ENCODE data around the gene HS3ST5.

The HS3ST5 gene

DNA sequence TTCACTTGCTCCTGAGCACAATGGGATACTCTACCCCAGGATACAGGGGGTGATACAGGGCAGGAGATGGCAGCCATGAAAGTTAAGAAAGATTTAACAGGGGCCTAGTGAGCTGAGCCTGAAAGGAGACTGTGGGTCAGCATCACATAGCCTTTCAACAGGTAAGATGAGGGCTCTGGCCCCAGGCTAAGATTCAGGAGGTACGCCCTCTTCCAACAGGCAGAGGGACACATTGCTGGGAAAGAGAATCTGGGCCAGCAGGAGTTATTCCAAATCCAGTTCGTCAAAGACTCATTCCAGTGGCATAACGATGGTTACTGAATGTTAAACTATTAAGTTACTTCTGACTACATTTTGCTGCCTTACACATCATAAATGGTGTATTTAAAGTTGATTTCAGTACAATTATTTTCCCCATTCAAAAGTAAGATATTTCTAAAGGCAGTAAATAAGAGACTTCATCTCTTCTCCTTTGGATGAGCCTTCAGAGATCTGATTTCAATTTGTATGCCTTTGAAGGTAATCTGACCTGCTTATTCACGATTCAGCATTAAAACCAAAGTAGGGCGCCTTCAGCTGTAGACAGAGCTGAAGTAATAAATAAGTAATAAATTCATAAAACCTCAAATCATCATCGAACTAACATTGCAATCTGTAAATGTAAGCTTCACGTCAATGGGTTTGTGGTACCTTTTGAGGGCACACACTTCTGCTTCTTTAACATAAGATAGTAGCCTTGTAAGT lies 62.4 kb downstream of the HS3ST5 start:
- no peak overlapping the region for H3K9ac ChIP-seq (ENCODE audit: low read length)
- TF ChIP-seq EZH2phosphoT487 (IDR thresholded peaks at IDR 0.05; ENCODE audit: low read depth), result no peak
- TF ChIP-seq, protein P1, sequence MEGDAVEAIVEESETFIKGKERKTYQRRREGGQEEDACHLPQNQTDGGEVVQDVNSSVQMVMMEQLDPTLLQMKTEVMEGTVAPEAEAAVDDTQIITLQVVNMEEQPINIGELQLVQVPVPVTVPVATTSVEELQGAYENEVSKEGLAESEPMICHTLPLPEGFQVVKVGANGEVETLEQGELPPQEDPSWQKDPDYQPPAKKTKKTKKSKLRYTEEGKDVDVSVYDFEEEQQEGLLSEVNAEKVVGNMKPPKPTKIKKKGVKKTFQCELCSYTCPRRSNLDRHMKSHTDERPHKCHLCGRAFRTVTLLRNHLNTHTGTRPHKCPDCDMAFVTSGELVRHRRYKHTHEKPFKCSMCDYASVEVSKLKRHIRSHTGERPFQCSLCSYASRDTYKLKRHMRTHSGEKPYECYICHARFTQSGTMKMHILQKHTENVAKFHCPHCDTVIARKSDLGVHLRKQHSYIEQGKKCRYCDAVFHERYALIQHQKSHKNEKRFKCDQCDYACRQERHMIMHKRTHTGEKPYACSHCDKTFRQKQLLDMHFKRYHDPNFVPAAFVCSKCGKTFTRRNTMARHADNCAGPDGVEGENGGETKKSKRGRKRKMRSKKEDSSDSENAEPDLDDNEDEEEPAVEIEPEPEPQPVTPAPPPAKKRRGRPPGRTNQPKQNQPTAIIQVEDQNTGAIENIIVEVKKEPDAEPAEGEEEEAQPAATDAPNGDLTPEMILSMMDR (IDR thresholded peaks at IDR 0.05; ENCODE audit: low read depth, low read length), result no peak
- H3K9me3 ChIP-seq (ENCODE audit: insufficient read depth, low read length), result no peaks in the 10 kb centered on the region
- no peaks in the 10 kb centered on the region for H3K36me3 ChIP-seq (replicated peaks; ENCODE audit: low read depth, low read length)
- H2AFZ ChIP-seq (ENCODE audit: low read depth, low read length), result no peak overlapping the region
- H3K27ac ChIP-seq (ENCODE audit: low read length), result no peak overlapping the region
- H3K79me2 ChIP-seq (ENCODE audit: low read length), result no peaks in the 10 kb centered on the region
- H3K4me1 ChIP-seq (ENCODE audit: low read length), result peaks cover 4% of the 10 kb centered on the region
- H4K20me1 ChIP-seq (ENCODE audit: insufficient read depth, low read length), result no peaks in the 10 kb centered on the region
- H3K4me3 ChIP-seq (ENCODE audit: low read length), result no peak overlapping the region
- H3K27me3 ChIP-seq (ENCODE audit: low read depth, low read length), result no peaks in the 10 kb centered on the region
- H3K4me2 ChIP-seq (ENCODE audit: low read length), result no peak overlapping the region

DNA sequence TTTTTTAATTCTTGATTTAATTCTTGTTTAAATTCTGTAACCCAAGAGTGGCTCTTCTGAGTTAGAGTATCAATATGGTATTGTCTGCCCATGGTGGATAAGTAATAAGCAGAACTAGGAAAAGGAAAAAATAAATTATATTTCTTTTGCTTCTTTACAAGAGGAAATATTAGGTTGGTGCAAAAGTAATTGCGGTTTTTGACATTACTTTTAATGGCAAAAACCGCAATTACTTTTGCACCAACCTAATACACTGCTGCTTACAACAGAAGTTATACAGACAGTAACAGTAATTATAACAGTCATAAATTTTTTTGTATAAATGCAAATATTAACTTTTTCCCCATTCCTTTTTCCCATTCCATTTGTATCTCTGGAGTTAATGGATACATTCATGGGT lies 65.6 kb downstream of the HS3ST5 start:
- TF ChIP-seq, protein P1 (IDR thresholded peaks at IDR 0.05; ENCODE audit: low read depth, low read length), result no peak
- TF ChIP-seq EZH2phosphoT487 (IDR thresholded peaks at IDR 0.05; ENCODE audit: low read depth), result no peak
- no peak overlapping the region for H2AFZ ChIP-seq (ENCODE audit: low read depth, low read length)
- no peak overlapping the region for H3K4me2 ChIP-seq (ENCODE audit: low read length)
- H3K27me3 ChIP-seq (ENCODE audit: low read depth, low read length), result no peaks in the 10 kb centered on the region
- no peak overlapping the region for H3K27ac ChIP-seq (ENCODE audit: low read length)
- no peak overlapping the region for H3K4me3 ChIP-seq (ENCODE audit: low read length)
- no peaks in the 10 kb centered on the region for H3K9me3 ChIP-seq (ENCODE audit: insufficient read depth, low read length)
- H4K20me1 ChIP-seq (ENCODE audit: insufficient read depth, low read length), result no peaks in the 10 kb centered on the region
- no peak overlapping the region for H3K9ac ChIP-seq (ENCODE audit: low read length)
- H3K79me2 ChIP-seq (ENCODE audit: low read length), result no peaks in the 10 kb centered on the region
- no peaks in the 10 kb centered on the region for H3K36me3 ChIP-seq (replicated peaks; ENCODE audit: low read depth, low read length)
- peaks cover 4% of the 10 kb centered on the region for H3K4me1 ChIP-seq (ENCODE audit: low read length)

DNA sequence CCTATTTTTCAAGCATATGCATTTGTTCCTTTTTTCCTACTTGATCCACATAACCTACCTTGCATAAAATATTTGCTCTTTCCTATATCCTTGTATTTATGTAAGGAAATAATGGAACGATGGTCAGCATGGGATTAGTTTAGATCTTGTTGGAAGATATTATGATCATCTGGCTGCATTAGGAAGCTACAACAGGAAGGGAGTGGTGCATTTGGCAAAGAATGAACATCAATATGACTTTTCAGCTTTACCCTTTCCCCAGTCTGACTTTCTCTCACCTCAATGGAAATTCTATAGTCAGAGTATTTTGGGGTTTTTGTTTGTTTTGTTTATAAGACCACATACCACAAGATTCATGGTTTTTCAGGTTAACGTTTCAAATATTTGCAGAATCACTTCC lies 66.0 kb downstream of the HS3ST5 start:
- no peaks in the 10 kb centered on the region for H3K27me3 ChIP-seq (ENCODE audit: low read depth, low read length)
- H4K20me1 ChIP-seq (ENCODE audit: insufficient read depth, low read length), result no peaks in the 10 kb centered on the region
- no peak overlapping the region for H3K4me3 ChIP-seq (ENCODE audit: low read length)
- no peaks in the 10 kb centered on the region for H3K36me3 ChIP-seq (replicated peaks; ENCODE audit: low read depth, low read length)
- H3K79me2 ChIP-seq (ENCODE audit: low read length), result no peaks in the 10 kb centered on the region
- no peak overlapping the region for H3K9ac ChIP-seq (ENCODE audit: low read length)
- no peak overlapping the region for H3K4me2 ChIP-seq (ENCODE audit: low read length)
- TF ChIP-seq, protein P1 (IDR thresholded peaks at IDR 0.05; ENCODE audit: low read depth, low read length), result no peak
- TF ChIP-seq EZH2phosphoT487 (IDR thresholded peaks at IDR 0.05; ENCODE audit: low read depth), result no peak
- H2AFZ ChIP-seq (ENCODE audit: low read depth, low read length), result no peak overlapping the region
- H3K9me3 ChIP-seq (ENCODE audit: insufficient read depth, low read length), result no peaks in the 10 kb centered on the region
- H3K27ac ChIP-seq (ENCODE audit: low read length), result no peak overlapping the region
- peaks cover 4% of the 10 kb centered on the region for H3K4me1 ChIP-seq (ENCODE audit: low read length)

DNA sequence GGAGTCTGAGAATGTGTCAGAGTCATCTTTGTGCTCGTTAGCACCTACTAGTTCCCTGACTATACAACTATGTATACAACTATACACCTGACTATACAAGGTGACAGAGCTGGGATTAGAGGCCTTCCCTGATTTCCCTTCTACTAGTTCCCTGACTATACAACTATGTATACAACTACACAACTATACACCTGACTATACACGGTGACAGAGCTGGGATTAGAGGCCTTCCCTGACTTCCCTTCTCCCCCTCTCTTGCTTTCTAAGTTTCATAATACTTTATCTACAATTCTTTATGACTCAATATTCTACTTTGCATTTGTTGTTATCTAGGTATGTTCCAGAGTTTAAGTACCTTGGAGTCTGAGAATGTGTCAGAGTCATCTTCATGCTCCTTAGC lies 68.0 kb downstream of the HS3ST5 start:
- Histone ChIP-seq H3K36me3 (replicated peaks; ENCODE audit: low read depth, low read length) (no peaks in the 10 kb centered on the region), H3K9me3 (ENCODE audit: insufficient read depth, low read length) (no peaks in the 10 kb centered on the region), H3K4me2 (ENCODE audit: low read length) (no peak overlapping the region), H3K27ac (ENCODE audit: low read length) (no peak overlapping the region), H3K79me2 (ENCODE audit: low read length) (no peaks in the 10 kb centered on the region), H3K9ac (ENCODE audit: low read length) (no peak overlapping the region), H3K27me3 (ENCODE audit: low read depth, low read length) (no peaks in the 10 kb centered on the region), H3K4me1 (ENCODE audit: low read length) (no peaks in the 10 kb centered on the region), H4K20me1 (ENCODE audit: insufficient read depth, low read length) (no peaks in the 10 kb centered on the region), H2AFZ (ENCODE audit: low read depth, low read length) (no peak overlapping the region), H3K4me3 (ENCODE audit: low read length) (no peak overlapping the region)
- no peak for TF ChIP-seq EZH2phosphoT487 (IDR thresholded peaks at IDR 0.05; ENCODE audit: low read depth)
- TF ChIP-seq, protein P1 (IDR thresholded peaks at IDR 0.05; ENCODE audit: low read depth, low read length), result no peak

All from OCI-LY3 (cell line).